Endothelial cell of umbilical vein (primary cell): ENCODE results near the gene FREM3. TPM values are rescaled to one million over a fixed set of nuclear protein-coding genes. Genes with fewer than 3 reads are reported as not detected.
A peak's percentile ranks its signal among the peaks of the same experiment; 100 is the strongest.

Experiments
- BruUV-seq: library from RNA; stranded (reverse); fragments of 400-500 nt; replicated peaks from 2 replicates; lab custom pipeline; 2021; lab: Mats Ljungman, UMichigan
- CTCF ChIA-PET: fragments of 300-600, 350-600 bp; sonication (Branson Sonifier 250); formaldehyde crosslinking; loops from one replicate; lab custom pipeline; 2021; ENCODE audit warnings: antibody characterized with exemption, inconsistent platforms; lab: Charles Lee
- POLR2A ChIA-PET: fragments of 300-600, 350-600 bp; sonication (Branson Sonifier 250); formaldehyde crosslinking; loops from one replicate; lab custom pipeline; 2021; ENCODE audit warnings: antibody characterized with exemption, inconsistent platforms; lab: Charles Lee
- DNase-seq: peaks from one replicate; pipeline ENCODE4 v3.0.0-alpha.2; 2011; ENCODE audit warnings: low read depth, low spot score
- FAIRE-seq: peaks from 2 replicates; lab custom pipeline; 2011; peaks lifted over from hg19 to GRCh38; lab: Jason Lieb, UNC
- H2AFZ ChIP-seq: 2 replicates; pipeline ENCODE4 v1.6.0; 2012; ENCODE audit warnings: low read depth, low read length, control low read depth, inconsistent platforms
- H3K27ac ChIP-seq: 2 replicates; pipeline ENCODE4 v1.5.1; 2011; ENCODE audit warnings: low read depth, mild to moderate bottlenecking, control low read depth, low read length, moderate library complexity; ENCODE audit not compliant: insufficient read depth
- H3K27me3 ChIP-seq, 2 experiments: 2 replicates each; pipeline versions ENCODE4 v1.6.0 to v1.6.1; 2011; ENCODE audit warnings: low read length in 2 of 2, mixed read lengths in 1 of 2; ENCODE audit not compliant: control insufficient read depth in 2 of 2, insufficient read depth in 2 of 2
- H3K36me3 ChIP-seq, 2 experiments: 2 replicates in 1 of 2; 3 replicates in 1 of 2; pipeline ENCODE4 v1.5.1; 2011; ENCODE audit warnings: low read length in 2 of 2, mild to moderate bottlenecking in 1 of 2, moderate library complexity in 1 of 2; ENCODE audit not compliant: control insufficient read depth in 2 of 2, insufficient read depth in 2 of 2; ENCODE audit errors: extremely low read depth in 1 of 2
- H3K4me1 ChIP-seq: 3 replicates; pipeline ENCODE4 v1.5.1; 2011; ENCODE audit warnings: mild to moderate bottlenecking, low read length; ENCODE audit not compliant: control insufficient read depth, insufficient read depth; ENCODE audit errors: extremely low read depth
- H3K4me2 ChIP-seq: 2 replicates; pipeline ENCODE4 v1.6.1; 2011; ENCODE audit warnings: low read length, control low read depth, mixed read lengths; ENCODE audit not compliant: insufficient read depth
- H3K4me3 ChIP-seq, 3 experiments: fragments of 200-600 bp in 1 of 3; sonication (generic), shearing (Covaris generic) in 1 of 3; replicated peaks in 1 of 3; 2 replicates each; pipeline ENCODE4 v1.5.1; 2011 to 2016; ENCODE audit warnings: control low read depth in 3 of 3, low read length in 3 of 3, mild to moderate bottlenecking in 2 of 3, inconsistent platforms in 1 of 3, low read depth in 1 of 3, moderate library complexity in 1 of 3; ENCODE audit not compliant: insufficient read depth in 1 of 3
- H3K79me2 ChIP-seq: 2 replicates; pipeline ENCODE4 v1.6.0; 2012; ENCODE audit warnings: low read length, inconsistent platforms; ENCODE audit not compliant: control insufficient read depth, insufficient read depth
- H3K9ac ChIP-seq: replicated peaks from 2 replicates; pipeline ENCODE3; 2011; ENCODE audit warnings: low read length, control low read depth; ENCODE audit not compliant: insufficient read depth; ENCODE audit errors: extremely low read depth
- H3K9me1 ChIP-seq: replicated peaks from 3 replicates; pipeline ENCODE4 v1.6.0; 2011; ENCODE audit warnings: mild to moderate bottlenecking, low read length; ENCODE audit not compliant: control insufficient read depth, insufficient read depth; ENCODE audit errors: extremely low read depth
- H3K9me3 ChIP-seq: replicated peaks from 2 replicates; pipeline ENCODE4 v1.5.1; 2012; ENCODE audit warnings: low read length, inconsistent platforms; ENCODE audit not compliant: control insufficient read depth, insufficient read depth
- H4K20me1 ChIP-seq: replicated peaks from 2 replicates; pipeline ENCODE3; 2011; ENCODE audit warnings: mild to moderate bottlenecking, low read length; ENCODE audit not compliant: control insufficient read depth, insufficient read depth; ENCODE audit errors: extremely low read depth
- FOS ChIP-seq: IDR thresholded peaks from 2 replicates; pipeline ENCODE4 v1.6.1; 2011; ENCODE audit warnings: mild to moderate bottlenecking, low read length, moderate library complexity, borderline replicate concordance; ENCODE audit not compliant: insufficient read depth
- GATA2 ChIP-seq: IDR thresholded peaks from 2 replicates; pipeline ENCODE4 v1.7.0; 2011; ENCODE audit warnings: low read depth, mild to moderate bottlenecking, moderate library complexity, mixed read lengths, low read length; ENCODE audit not compliant: insufficient read length, insufficient read depth
- MYC ChIP-seq: IDR thresholded peaks from one replicate; pipeline ENCODE4 v1.6.1; 2011; ENCODE audit warnings: mild to moderate bottlenecking, low read depth, low read length
- POLR2A ChIP-seq: IDR thresholded peaks from 2 replicates; pipeline ENCODE4 v1.6.1; 2012; ENCODE audit warnings: low read depth, mild to moderate bottlenecking, control low read depth, low read length
- POLR2AphosphoS5 ChIP-seq: IDR thresholded peaks from 2 replicates; pipeline ENCODE4 v1.6.1; 2012; ENCODE audit warnings: low read depth, mild to moderate bottlenecking, control low read depth, low read length, moderate library complexity; ENCODE audit not compliant: insufficient read depth
- dilution Hi-C: fragments of 300-500 bp; cut with MboI; formaldehyde crosslinking; loops from one replicate; pipeline ENCODE4 v1.15.0; 2019; ENCODE audit warnings: low sequenced_read_pairs; ENCODE audit not compliant: extremely low pct_ligation_motif_present
- intact Hi-C: fragments of 100-400 bp; cut with micrococcal nuclease; formaldehyde crosslinking; loops from one replicate; pipeline ENCODE4 v1.10.0; 2022
- polyA plus RNA-seq, 4 experiments: library from polyadenylated mRNA; depleted of rRNA in 3 of 4; stranded (reverse) in 3 of 4; unstranded in 1 of 4; fragments of >200 nt; gene quantifications; 2 replicates each; pipeline versions ENCODE4 v1.2.1 to v1.2.3, GENCODE V29; 2011 to 2012; ENCODE audit warnings: missing spikeins in 1 of 4
- total RNA-seq: library from RNA; stranded (reverse); gene quantifications from 2 replicates; pipeline ENCODE4 v1.2.3, GENCODE V29; 2021
- TF ChIP-seq, protein P1 (sequence below), 2 donors: IDR thresholded peaks; 1 replicate in 1 of 2; 2 replicates in 1 of 2; pipeline ENCODE4 v1.5.1; 2011; ENCODE audit warnings: low read length in 2 of 2, mild to moderate bottlenecking in 2 of 2, moderate library complexity in 2 of 2, control low read depth in 1 of 2, inconsistent platforms in 1 of 2, low read depth in 1 of 2; ENCODE audit not compliant: insufficient read depth in 1 of 2; ENCODE audit errors: extremely low read depth in 1 of 2
- TF ChIP-seq, protein P2 (sequence below): IDR thresholded peaks from 2 replicates; pipeline ENCODE4 v1.6.1; 2011; ENCODE audit not compliant: insufficient read depth, insufficient read length

Gene FREM3
- total and polyA plus RNA-seq, 2 donors (not counting 3 experiments of a cell fraction or from before 2014, with no cell fraction given): 0.04 to 0.08 TPM

DNA sequence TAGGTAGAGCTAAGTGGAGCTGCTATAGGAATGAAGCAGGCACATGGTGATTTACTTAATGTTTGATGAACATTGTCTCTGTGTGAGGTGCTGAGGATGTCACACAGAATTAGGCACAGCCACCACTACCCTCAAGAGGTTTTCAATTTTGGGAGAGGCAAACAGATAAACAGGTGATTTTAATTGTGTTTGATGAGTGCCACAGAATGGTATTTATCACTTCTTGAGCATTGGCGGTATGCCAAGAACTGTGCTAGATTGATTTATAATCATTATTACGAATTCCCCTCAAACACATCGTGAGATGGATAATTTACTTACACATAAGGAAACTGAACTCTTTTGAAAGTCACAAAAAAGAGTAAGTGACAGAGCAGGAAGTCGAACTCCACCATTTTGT is 74.8 kb downstream of the FREM3 start:
- no peaks in the 10 kb centered on the region for H3K36me3 ChIP-seq
- FAIRE-seq: no peak
- no peak overlapping the region for H3K4me2 ChIP-seq
- BruUV-seq: no TSS peak
- no peaks in the 10 kb centered on the region for H3K4me1 ChIP-seq
- dilution Hi-C loops: no loop called here
- H4K20me1 ChIP-seq: no peaks in the 10 kb centered on the region
- H3K9me3 ChIP-seq: no peaks in the 10 kb centered on the region
- H3K27ac ChIP-seq: no peak overlapping the region
- DNase-seq: peak; percentile 5
- H2AFZ ChIP-seq: no peak overlapping the region
- intact Hi-C loops: no loop called here
- no peak for TF ChIP-seq MYC
- TF ChIP-seq, protein P1, sequence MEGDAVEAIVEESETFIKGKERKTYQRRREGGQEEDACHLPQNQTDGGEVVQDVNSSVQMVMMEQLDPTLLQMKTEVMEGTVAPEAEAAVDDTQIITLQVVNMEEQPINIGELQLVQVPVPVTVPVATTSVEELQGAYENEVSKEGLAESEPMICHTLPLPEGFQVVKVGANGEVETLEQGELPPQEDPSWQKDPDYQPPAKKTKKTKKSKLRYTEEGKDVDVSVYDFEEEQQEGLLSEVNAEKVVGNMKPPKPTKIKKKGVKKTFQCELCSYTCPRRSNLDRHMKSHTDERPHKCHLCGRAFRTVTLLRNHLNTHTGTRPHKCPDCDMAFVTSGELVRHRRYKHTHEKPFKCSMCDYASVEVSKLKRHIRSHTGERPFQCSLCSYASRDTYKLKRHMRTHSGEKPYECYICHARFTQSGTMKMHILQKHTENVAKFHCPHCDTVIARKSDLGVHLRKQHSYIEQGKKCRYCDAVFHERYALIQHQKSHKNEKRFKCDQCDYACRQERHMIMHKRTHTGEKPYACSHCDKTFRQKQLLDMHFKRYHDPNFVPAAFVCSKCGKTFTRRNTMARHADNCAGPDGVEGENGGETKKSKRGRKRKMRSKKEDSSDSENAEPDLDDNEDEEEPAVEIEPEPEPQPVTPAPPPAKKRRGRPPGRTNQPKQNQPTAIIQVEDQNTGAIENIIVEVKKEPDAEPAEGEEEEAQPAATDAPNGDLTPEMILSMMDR (IDR thresholded peaks at IDR 0.05; ENCODE audit: extremely low read depth in 1 of 2, insufficient read depth in 1 of 2, low read depth in 1 of 2, low read length in 2 of 2): no peak
- no peak for TF ChIP-seq POLR2AphosphoS5
- TF ChIP-seq POLR2A: no peak
- TF ChIP-seq, protein P2, sequence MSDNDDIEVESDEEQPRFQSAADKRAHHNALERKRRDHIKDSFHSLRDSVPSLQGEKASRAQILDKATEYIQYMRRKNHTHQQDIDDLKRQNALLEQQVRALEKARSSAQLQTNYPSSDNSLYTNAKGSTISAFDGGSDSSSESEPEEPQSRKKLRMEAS: no peak
- no peak for TF ChIP-seq GATA2
- no peak for TF ChIP-seq FOS
- CTCF ChIA-PET: no interaction called here
- H3K79me2 ChIP-seq: no peaks in the 10 kb centered on the region
- H3K9ac ChIP-seq: no peak overlapping the region
- POLR2A ChIA-PET: no interaction called here
- no peak overlapping the region for H3K4me3 ChIP-seq
- H3K9me1 ChIP-seq: no peaks in the 10 kb centered on the region
- no peaks in the 10 kb centered on the region for H3K27me3 ChIP-seq
